WERI-Rb-1 (cell line): ENCODE measurements around the gene CELSR1.
A peak's percentile ranks its signal among the peaks of the same experiment; 100 is the strongest.

Experiments used
- DNase-seq: peaks from one replicate; pipeline ENCODE4 v3.0.0-alpha.2; 2020
- H3K27ac ChIP-seq: fragments of 250-450 bp; sonication (Bioruptor Pico); 2 replicates; pipeline ENCODE4 v1.5.1; 2020; ENCODE audit warnings: mild to moderate bottlenecking, moderate library complexity
- H3K27me3 ChIP-seq: fragments of 250-450 bp; sonication (Bioruptor Pico); 2 replicates; pipeline ENCODE4 v1.5.1; 2021; ENCODE audit warnings: mild to moderate bottlenecking, low read depth, moderate library complexity; ENCODE audit not compliant: insufficient read depth, severe bottlenecking
- H3K36me3 ChIP-seq: fragments of 250-450 bp; sonication (Bioruptor Pico); 2 replicates; pipeline ENCODE4 v1.5.1; 2020; ENCODE audit warnings: mild to moderate bottlenecking, moderate library complexity
- H3K4me3 ChIP-seq: 2 replicates; pipeline ENCODE4 v1.5.1; 2011; ENCODE audit warnings: low read depth, mild to moderate bottlenecking, control low read depth, low read length
- H3K9me3 ChIP-seq: fragments of 250-450 bp; sonication (Bioruptor Pico); 2 replicates; pipeline ENCODE4 v1.5.1; 2021; ENCODE audit warnings: mild to moderate bottlenecking, moderate library complexity; ENCODE audit not compliant: severe bottlenecking
- TF ChIP-seq, protein P1 (sequence below): IDR thresholded peaks from 2 replicates; pipeline ENCODE4 v1.5.1; 2011; ENCODE audit warnings: low read depth, mild to moderate bottlenecking, control low read depth, inconsistent platforms, low read length

CELSR1 gene

DNA sequence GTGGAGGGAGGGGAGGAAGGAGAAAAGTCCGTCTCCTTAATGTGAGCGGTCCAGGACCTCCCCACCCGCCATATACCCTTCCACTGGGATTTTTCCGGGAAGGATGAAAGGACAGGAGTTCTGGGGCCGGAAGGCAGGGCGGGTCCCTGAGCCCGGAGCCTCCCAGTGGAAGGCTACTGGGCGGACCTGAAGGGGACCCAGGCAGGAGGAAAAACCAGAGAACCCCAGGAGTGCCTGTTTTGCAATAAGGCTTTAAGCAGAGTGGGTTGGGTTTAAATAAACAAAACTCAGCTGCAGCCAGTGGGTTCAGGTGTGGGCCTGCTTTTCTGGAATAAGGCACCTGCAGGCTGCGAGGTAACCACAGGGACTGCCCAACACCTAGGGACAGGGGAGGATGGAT lies 1.7 kb upstream of the CELSR1 start:
- no peaks in the 10 kb centered on the region for H3K36me3 ChIP-seq
- peaks cover 13% of the 10 kb centered on the region for H3K27me3 ChIP-seq
- no peak overlapping the region for H3K4me3 ChIP-seq
- TF ChIP-seq, protein P1, sequence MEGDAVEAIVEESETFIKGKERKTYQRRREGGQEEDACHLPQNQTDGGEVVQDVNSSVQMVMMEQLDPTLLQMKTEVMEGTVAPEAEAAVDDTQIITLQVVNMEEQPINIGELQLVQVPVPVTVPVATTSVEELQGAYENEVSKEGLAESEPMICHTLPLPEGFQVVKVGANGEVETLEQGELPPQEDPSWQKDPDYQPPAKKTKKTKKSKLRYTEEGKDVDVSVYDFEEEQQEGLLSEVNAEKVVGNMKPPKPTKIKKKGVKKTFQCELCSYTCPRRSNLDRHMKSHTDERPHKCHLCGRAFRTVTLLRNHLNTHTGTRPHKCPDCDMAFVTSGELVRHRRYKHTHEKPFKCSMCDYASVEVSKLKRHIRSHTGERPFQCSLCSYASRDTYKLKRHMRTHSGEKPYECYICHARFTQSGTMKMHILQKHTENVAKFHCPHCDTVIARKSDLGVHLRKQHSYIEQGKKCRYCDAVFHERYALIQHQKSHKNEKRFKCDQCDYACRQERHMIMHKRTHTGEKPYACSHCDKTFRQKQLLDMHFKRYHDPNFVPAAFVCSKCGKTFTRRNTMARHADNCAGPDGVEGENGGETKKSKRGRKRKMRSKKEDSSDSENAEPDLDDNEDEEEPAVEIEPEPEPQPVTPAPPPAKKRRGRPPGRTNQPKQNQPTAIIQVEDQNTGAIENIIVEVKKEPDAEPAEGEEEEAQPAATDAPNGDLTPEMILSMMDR: no peak
- peaks cover 10% of the 10 kb centered on the region for H3K9me3 ChIP-seq
- H3K27ac ChIP-seq: no peak overlapping the region
- DNase-seq: no peak

DNA sequence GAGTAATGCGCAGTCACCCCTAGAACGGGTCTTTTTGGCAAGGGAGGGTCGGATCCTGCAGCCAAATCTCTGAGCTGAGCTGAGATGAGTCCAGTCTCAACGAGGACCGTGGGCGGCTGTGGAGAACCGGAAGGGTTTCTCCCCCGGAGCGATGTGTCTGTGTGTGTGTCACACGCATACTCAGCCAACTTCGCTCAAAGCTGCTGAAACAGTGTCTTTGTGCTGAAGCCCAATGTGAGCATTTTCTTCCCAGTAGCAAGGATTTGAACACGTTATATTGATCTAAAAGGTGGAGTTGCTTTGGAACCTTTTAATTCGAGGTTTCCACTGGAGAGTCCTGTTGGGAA lies 1.4 kb upstream of the CELSR1 start:
- H3K36me3 ChIP-seq: no peaks in the 10 kb centered on the region
- no peak overlapping the region for H3K27ac ChIP-seq
- peak overlapping the region; percentile 60 for H3K4me3 ChIP-seq
- H3K27me3 ChIP-seq: peaks cover 13% of the 10 kb centered on the region
- peaks cover 10% of the 10 kb centered on the region for H3K9me3 ChIP-seq
- TF ChIP-seq, protein P1: no peak
- no peak for DNase-seq

DNA sequence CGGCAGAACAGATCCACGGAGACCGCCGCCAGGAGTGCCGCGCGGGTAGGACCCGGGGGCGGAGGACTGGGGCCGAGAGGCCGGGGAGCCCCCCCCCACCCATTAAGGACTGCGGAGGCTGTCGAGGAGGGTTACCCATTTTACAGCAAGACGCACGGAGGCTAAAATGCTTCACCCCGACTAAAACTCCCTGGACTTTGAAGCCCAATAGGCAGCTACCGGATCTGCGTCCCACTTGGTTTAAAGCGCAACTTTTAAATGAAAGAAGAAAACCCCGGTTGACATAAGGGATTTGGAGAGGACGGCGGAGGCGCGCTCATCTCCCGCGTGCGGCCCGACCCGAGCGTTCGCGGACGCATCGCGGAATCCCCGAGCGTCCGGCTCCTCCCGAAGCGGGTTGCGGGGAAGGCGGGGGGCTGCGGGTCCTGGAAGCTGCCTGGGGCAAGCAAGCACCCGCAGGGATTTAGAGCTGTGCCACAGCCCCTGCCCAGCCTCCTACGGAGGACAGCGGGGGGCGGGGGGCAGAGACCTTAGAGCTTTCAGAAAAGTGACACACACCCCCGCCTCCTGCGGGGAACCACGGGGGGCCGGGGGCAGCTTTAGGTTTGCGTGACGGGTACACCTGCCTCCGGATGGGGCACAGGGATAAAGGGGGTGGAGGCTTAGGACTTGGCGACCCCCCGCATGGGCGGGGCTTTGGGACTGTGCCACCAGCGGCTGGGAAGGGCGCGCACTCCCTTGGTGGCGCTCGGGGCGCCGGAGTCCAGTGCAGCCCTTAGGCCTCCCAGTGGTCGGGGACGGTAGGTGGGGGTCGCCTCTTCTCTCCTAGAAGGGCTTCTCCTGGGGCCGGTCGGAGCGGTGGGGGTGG lies 760 bp upstream of the CELSR1 start:
- Histone ChIP-seq H3K36me3 (no peaks in the 10 kb centered on the region), H3K9me3 (peaks cover 10% of the 10 kb centered on the region), H3K4me3 (peak overlapping the region; percentile 60), H3K27me3 (peaks cover 13% of the 10 kb centered on the region), H3K27ac (no peak overlapping the region)
- DNase-seq: peak; percentile 58
- TF ChIP-seq, protein P1: peak; percentile 60

DNA sequence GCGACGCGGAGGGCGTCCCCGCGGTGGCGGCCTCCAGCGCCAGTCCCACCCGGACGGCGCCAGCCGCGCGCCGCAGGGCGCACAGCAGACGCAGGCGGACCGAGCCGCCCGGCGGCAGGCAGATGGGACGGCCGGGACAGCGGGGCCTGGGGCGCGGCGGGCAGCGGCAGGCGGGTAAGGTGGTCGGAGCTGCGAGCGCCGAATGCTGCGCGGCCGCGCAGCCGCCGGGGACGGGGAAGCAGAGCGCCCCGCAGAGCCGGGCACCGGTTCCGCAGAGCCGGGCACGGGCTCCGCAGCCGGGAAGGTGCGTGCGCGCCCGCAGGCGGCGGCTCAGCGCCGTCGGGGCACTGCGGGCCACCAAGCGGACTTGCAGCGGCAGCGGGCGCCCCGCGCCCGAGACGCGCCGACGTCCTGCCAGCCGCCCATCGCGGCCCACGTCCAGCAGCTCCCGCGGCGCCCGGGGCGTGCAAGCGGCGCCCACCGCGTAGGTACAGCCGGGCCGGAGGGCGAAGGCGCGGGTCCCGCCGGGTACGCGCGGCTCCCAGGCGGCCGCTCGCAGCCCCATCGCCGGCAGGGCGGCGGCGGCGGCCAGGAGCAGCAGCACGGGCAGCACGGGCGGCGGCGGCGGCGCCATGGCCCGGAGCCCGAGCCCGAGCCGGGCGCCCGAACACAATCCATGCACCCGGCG lies 739 bp downstream of the CELSR1 start:
- H3K27me3 ChIP-seq: peaks cover 13% of the 10 kb centered on the region
- peaks cover 10% of the 10 kb centered on the region for H3K9me3 ChIP-seq
- H3K4me3 ChIP-seq: no peak overlapping the region; the same call in 1 of the 2 replicates
- DNase-seq: no peak
- TF ChIP-seq, protein P1: no peak
- H3K36me3 ChIP-seq: no peaks in the 10 kb centered on the region
- H3K27ac ChIP-seq: no peak overlapping the region

DNA sequence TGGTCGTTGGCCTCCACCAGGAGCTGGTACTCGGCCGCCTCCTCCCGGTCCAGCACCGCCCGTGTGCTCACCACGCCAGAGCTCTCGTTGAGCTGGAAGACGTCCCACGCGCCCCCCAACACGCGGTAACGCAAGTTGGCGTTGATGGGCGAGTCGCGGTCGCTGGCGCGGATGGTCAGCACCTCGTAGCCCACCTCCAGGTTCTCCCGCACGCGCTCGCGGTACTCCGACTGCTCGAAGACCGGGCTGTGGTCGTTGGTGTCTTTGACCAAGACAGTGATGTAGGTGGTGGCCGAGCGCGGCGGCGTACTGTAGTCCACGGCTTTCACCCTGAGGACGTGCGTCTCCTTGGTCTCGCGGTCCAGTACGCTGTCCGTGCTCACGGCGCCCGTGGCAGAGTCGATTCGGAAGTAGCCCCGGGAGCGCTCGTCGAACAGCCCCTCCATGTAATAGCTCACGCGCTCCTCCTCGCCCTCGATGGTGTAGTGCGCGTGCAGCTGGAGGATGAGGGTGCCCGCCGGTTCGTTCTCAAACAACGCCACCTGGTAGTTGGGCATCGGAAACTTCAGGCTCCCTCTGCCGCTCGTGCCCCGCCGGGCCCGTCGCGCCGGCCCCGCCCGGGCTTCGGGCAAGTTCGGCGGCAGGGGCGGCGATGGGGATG lies 1.4 kb downstream of the CELSR1 start:
- Histone ChIP-seq H3K27ac (no peak overlapping the region), H3K9me3 (peaks cover 10% of the 10 kb centered on the region), H3K36me3 (no peaks in the 10 kb centered on the region), H3K27me3 (peaks cover 13% of the 10 kb centered on the region), H3K4me3 (no peak overlapping the region)
- no peak for DNase-seq
- TF ChIP-seq, protein P1: no peak
